Measurements from ENCODE around the gene C3. TPM values are rescaled to one million over a fixed set of nuclear protein-coding genes. Genes with fewer than 3 reads are reported as not detected.
"Not testable (repeated sequence)": the region's sequence is repeated elsewhere in the genome, so short reads cannot be mapped to it uniquely, and the experiment has no call there.

C3 gene
- total RNA-seq, 1 donor from 2014 or later, result 65.0 TPM

GRCh38 chr19:6690160-6690885, 30.1 kb downstream of the C3 start:
- ATAC-seq, result no peak

- no peak for ATAC-seq
Observed at GRCh38 chr19:6687114-6687513, 33.3 kb downstream of the C3 start.

GRCh38 chr19:6686628-6686975, 33.8 kb downstream of the C3 start:
- no peak for ATAC-seq

GRCh38 chr19:6685962-6686627, 34.4 kb downstream of the C3 start:
- no peak for ATAC-seq

DNA sequence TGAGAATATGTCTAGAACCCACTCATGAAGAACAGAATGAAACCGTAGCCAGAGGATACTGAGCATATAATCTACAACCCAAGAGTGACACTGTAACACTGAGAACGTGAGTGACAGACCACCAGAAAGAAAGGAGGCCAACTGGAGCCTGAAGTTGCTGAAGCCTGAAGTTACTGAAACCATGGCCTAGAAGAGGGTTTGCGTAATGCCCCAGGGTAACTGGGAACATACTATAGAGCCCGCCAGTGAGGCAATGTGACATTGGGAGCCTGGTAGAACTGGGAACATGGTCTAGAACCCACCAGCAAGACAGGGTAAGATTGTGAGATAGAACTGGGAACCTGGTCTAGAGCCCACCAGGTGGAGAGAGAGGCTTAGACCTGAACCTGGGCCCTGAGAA, 35.0 kb downstream of the C3 start:
- no peak for ATAC-seq

GRCh38 chr19:6683971-6684370, 36.5 kb downstream of the C3 start:
- ATAC-seq, result no peak

DNA sequence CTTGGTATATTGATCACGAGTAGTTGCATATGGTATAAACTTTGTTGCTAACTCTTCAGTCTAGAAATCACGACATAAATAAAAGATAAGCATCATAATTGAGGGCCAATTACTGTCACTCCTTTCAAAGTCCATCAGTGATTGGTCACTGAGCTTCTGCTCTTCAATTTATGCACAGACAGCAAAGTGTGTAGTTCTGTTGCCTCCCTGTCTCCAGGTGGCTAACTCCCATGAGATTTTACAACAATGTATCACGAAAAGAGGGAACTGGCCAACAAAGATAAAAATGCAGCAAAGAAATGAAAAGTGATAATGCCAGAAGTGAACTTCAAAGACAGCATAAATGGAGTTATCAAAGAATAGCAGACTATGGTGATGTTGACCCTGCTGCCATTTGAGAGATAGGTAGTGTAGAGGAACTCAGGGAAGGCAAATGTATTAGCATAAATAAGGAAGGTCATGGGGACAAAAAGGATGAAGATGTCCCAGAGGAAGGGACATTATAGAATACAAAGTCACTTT, 37.8 kb downstream of the C3 start:
- ATAC-seq, result no peak

- no peak for ATAC-seq
Observed at GRCh38 chr19:6680141-6680540, 40.3 kb downstream of the C3 start.

DNA sequence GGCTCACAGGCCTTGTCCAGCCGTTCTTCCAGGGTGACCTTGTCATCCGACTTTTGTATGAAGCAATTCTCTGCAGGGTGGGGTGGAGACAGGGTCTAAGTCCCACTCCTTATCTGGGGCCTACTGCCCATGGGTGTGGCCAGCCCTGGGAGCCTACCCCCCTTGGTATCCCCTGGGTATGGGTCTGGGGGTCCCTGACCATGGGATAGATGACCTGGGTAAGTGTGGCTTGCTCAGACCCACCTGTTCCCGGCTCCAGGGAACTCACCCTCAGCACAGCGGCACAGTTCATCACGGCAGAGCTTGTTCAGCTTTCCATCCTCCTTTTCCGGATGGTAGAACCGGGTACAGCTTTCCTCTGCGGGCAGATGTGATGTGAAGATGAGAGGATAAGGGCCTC, 41.3 kb downstream of the C3 start:
- no peak for ATAC-seq

GRCh38 chr19:6678690-6679109, 41.8 kb downstream of the C3 start:
- peak; percentile 60 for ATAC-seq

DNA sequence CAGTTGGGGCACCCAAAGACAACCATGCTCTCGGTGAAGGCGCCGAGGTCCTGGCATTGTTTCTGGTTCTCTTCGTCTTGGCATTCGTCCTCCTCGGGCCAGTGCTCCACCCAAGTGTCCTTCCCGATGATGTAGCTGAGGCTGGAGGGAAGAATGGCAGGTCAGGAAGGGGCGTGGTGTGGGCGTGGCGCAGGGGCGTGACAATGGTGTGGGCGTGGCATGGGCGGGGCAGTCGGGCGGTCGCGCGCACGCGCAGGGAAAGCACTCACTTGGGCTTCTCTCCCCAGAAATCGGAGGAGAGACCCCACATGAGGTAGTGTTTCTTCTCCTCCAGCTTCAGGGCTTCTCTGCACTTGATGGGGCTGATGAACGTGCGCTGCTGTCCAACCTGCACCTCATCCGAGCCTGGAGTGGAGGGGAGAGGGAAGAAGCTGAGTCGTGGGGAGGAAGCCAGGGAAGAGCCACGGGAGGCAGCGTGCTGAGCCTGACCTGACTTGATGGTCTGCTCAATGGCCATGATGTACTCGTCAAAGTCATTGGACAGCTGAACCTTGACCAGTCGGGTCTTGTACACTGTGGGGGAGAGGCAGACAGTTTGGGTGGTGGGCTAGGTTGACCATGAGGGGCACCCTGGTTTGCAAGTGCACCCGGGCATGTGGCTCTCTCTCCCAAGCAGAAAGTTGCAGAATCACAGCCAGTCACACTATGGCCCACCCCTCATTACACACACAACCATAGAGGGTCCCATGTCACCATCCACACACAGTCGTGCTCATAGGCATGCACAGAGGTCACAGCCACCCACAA, 42.4 kb downstream of the C3 start:
- ATAC-seq, result peak; percentile 36

- ATAC-seq, result no peak
Observed at GRCh38 chr19:6677495-6677882, 43.0 kb downstream of the C3 start.

DNA sequence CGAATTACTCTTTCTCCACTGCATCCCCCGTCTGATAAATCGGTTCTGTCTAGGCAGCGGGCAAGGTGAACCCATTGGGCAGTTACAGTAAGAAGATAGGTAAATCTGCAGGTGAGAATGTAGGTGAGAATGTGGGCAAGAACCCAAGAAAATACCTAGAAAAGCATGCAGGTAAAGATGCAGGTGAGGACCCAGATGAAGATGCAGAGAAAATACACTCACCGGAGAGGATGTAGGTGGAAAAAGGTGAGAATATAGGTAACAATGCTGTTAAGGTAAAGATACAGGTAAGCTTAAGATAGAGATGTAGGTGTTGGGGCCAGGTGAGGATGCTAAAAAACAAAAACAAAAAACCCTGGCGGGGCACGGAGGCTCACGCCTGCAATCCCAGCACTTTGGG, 44.2 kb downstream of the C3 start:
- no peak for ATAC-seq

DNA sequence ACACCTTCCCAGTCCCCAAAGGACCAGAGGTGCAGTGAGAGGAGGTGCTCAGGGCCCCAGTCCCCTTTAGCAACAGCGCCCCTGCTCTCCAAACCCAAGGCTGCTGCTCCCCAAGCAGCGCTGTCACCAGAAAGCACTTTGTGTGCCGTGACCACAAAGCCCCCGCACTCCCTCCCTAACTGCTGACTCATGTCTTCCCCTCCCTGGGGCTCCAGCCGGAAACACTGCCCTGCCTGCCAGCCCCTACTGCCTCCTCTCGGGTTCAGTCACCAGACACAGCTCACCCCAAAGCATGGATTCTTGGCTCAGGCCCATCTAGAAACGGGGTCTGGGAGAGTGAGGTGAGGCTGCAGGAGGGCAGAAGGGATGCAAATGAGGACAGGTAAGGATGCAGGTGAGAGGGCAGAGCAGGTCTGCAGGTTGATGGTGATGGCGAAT, 45.6 kb downstream of the C3 start:
- peak; percentile 39 for ATAC-seq

DNA sequence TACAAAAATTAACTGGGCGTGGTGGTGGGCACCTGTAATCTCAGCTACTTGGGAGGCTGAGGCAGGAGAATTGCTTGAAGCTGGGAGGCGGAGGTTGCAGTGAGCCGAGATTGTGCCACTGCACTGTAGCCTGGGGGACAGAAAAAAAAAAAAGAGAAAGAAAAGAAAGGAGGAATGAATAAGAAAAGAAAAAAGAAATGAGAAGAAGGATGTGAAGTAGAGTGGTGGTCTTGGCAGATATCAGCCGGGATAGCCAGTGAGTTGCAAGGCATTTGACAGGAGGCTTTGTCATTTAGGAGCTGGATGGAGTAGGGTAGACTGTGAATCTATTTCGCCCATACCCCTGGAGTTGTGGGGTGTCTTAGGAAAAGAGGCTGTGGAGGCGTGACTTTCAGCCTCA, 46.0 kb downstream of the C3 start:
- not testable (repeated sequence) for ATAC-seq

GRCh38 chr19:6672693-6673290, 47.7 kb downstream of the C3 start:
- ATAC-seq, result peak; percentile 75

- ATAC-seq, result no peak
Observed at GRCh38 chr19:6671960-6672359, 48.5 kb downstream of the C3 start.

GRCh38 chr19:6668691-6669090, 51.8 kb downstream of the C3 start:
- no peak for ATAC-seq

GRCh38 chr19:6667114-6667627, 53.3 kb downstream of the C3 start:
- ATAC-seq, result peak; percentile 47

DNA sequence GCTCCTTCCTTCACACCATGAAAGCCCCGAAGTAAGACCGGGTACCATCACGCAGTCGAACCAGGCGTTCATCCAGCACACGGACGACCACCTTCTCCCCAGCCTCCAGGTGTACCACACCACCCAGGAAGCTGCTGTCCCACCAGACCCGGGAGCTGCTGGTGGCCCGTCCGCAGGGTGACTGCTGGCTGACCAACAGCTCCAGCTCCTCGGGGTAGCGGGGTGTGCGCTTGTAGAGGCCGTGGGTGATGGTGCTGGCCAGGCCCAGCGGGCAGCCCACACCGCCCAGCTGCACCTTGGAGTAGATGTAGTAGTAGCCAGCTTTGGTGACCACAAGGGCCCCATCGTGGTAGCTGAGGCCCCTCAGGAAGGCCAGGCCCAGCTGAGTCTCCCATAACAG, 55.5 kb downstream of the C3 start:
- ATAC-seq, result no peak

GRCh38 chr19:6663236-6664201, 56.9 kb downstream of the C3 start:
- ATAC-seq, result peak; percentile 41

Data from esophagus mucosa (tissue), 1 donor.